Activated CD8-positive, alpha-beta T cell treated with anti-CD3 and anti-CD28 coated beads, Interleukin-2, amount 10 ng/mL, durations not matched to agents 7 days and 5 days (primary cell): Measurements from ENCODE around the gene STYXL2. TPM values are rescaled to one million over a fixed set of nuclear protein-coding genes. Genes with fewer than 3 reads are reported as not detected.

Experiments
- ATAC-seq: fragments of 150-1000 bp; cut with Tn5 transposase; one replicate; pipeline ENCODE4 v1.10.0; 2021; ENCODE audit warnings: moderate library complexity
- CTCF ChIA-PET: fragments of 350-600 bp; sonication (Branson Sonifier 250); formaldehyde crosslinking; loops from one replicate; lab custom pipeline; 2021; ENCODE audit warnings: antibody characterized with exemption; lab: Charles Lee
- POLR2A ChIA-PET: fragments of 350-600 bp; sonication (Branson Sonifier 250); formaldehyde crosslinking; loops from one replicate; lab custom pipeline; 2021; ENCODE audit warnings: antibody characterized with exemption; lab: Charles Lee
- DNase-seq: peaks from one replicate; pipeline ENCODE4 v3.0.0-alpha.2; 2020
- H3K27ac Mint-ChIP-seq: one replicate; pipeline ENCODE4 v1.8.0; 2021; ENCODE audit warnings: mild to moderate bottlenecking, mixed read lengths
- H3K27me3 Mint-ChIP-seq: one replicate; pipeline ENCODE4 v1.8.0; 2021; ENCODE audit warnings: low read depth, mixed read lengths
- H3K36me3 Mint-ChIP-seq: one replicate; pipeline ENCODE4 v1.8.0; 2021; ENCODE audit warnings: low read depth, mixed read lengths
- H3K4me1 Mint-ChIP-seq: one replicate; pipeline ENCODE4 v1.8.0; 2021; ENCODE audit warnings: low read depth, mixed read lengths
- H3K4me3 Mint-ChIP-seq: one replicate; pipeline ENCODE4 v1.8.0; 2021; ENCODE audit warnings: mild to moderate bottlenecking, mixed read lengths
- H3K9me3 Mint-ChIP-seq: one replicate; pipeline ENCODE4 v1.8.0; 2022; ENCODE audit warnings: mixed read lengths; ENCODE audit not compliant: insufficient read depth
- total RNA-seq, 2 experiments: library from RNA; stranded (reverse); gene quantifications; one replicate each; pipeline ENCODE4 v1.2.3, GENCODE V29; 2021

STYXL2 gene
- total RNA-seq, 2 experiments from 2014 or later: not detected

DNA sequence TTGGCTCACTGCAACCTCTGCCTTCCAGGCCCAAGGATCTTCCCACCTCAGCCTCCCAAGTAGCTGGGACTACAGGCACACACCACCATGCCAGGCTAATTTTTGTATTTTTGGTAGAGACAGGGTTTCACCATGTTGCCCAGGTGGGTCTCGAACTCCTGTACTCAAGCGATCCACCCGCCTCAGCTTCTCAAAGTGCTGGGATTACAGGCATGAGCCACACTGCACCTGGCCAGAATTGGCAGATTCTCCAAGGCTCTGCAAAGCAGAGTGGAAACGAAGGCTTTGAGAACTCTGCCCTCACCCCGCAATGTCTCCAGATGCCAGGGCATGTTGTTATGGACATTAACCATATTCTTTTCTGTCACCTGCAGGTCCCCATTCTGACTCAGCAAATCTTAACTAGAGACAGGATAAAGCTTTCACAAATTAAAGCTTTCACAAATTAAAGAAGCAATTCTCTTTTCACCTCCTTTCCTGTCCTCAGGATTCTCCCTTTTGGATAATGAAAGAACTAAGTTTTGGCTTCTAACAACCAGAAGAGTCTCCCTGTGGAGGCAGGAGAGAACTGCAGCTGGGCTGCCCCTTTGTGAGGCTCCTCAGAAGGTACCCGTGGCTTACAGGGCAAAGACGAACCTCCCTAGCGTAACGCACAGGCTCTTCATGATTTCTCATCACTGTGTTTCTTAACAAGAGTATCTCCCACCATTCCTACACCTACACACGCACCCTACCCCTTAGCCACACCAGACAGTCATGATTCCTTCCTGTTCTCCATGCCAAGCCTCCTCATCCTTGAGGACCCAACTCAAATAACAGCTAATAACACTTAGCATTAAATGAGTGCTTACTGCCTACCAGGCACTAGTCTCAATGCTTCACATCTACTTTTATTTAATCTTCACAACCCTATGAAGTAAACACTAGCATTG is 33.5 kb upstream of the STYXL2 start:
- POLR2A ChIA-PET: interaction anchor here (1.0 kb wide), 1 partner anchor 16 kb away, joined by 3 read pairs; no protein-coding TSS in a partner anchor

DNA sequence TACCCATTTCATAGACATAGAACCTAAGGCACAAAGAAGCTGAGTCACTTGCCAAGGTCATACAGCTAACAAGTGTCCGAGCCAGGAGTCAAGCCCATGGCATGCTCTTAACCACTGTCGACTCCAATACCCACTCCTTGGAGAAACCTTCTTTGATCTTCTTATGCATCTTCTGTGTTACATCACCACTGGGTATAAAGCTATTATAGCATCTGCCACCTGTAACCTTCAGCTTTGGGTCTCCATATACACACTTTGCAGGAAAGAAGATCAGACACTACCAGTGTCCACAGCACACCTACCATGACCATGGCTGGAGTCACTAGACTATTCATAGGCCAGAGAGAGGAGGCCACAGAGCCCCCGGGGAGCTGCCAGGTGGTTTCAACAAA is 32.8 kb upstream of the STYXL2 start:
- Mint-ChIP-seq H3K4me1 (peaks cover 12% of the 10 kb centered on the region), H3K27me3 (peaks cover 6% of the 10 kb centered on the region), H3K27ac (no peak overlapping the region), H3K36me3 (no peaks in the 10 kb centered on the region), H3K9me3 (no peaks in the 10 kb centered on the region), H3K4me3 (no peak overlapping the region)
- CTCF ChIA-PET: interaction anchor here (0.7 to 15.1 kb wide), 15 partner anchors 14 to 534 kb away, joined by 3 to 838 read pairs (median 8); partner anchors contain the start of gene POU2F1
- no peak for DNase-seq
- POLR2A ChIA-PET: interaction anchor here (0.5 to 1.0 kb wide), 2 partner anchors 17 to 169 kb away, joined by 3 read pairs; no protein-coding TSS in a partner anchor
- ATAC-seq: no peak

More for the DNA sequence above, 33.5 kb upstream of the STYXL2 start:
- CTCF ChIA-PET: interaction anchor here (0.6 to 15.1 kb wide), 48 partner anchors 9 to 533 kb away, joined by 3 to 838 read pairs (median 6); partner anchors contain the start of genes CREG1 and POU2F1
- ATAC-seq: no peak
- no peak overlapping the region for H3K27ac Mint-ChIP-seq
- H3K9me3 Mint-ChIP-seq: no peaks in the 10 kb centered on the region
- no peaks in the 10 kb centered on the region for H3K36me3 Mint-ChIP-seq
- H3K4me1 Mint-ChIP-seq: peaks cover 12% of the 10 kb centered on the region
- peaks cover 6% of the 10 kb centered on the region for H3K27me3 Mint-ChIP-seq
- DNase-seq: no peak
- no peak overlapping the region for H3K4me3 Mint-ChIP-seq

- POLR2A ChIA-PET: interaction anchor here (1.3 kb wide), 1 partner anchor 156 kb away, joined by 7 read pairs; the partner anchor contains the start of gene POU2F1
- Mint-ChIP-seq H3K27ac (no peak overlapping the region), H3K9me3 (no peaks in the 10 kb centered on the region), H3K4me1 (no peaks in the 10 kb centered on the region), H3K4me3 (no peak overlapping the region), H3K36me3 (no peaks in the 10 kb centered on the region), H3K27me3 (peaks cover 6% of the 10 kb centered on the region)
- ATAC-seq: no peak
- DNase-seq: no peak
- CTCF ChIA-PET: interaction anchor here (1.4 to 15.1 kb wide), 5 partner anchors 56 to 491 kb away, joined by 3 to 838 read pairs (median 6); partner anchors contain the start of gene POU2F1
These were observed 29.3 kb upstream of the STYXL2 start for GRCh38 chr1:167064621-167065020.

DNA sequence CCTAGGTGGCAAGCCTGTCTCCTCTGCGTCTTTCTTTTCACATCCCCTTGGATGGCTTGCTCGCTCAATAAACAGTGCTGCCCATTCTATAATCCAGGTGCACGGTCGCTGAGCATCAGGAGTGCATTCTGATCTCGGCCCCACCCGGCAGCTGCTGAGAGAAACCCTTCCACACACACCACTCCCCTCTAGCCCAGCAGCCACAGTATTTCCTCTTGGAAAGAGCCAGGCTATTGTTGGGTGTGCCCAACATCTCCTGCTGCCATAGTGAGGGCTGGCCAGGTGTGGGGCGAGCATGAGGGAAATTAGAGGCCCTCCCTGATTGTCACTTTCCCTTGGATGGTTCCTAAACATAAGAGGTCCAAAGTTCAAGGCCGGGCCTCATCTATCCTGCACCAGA is 28.4 kb upstream of the STYXL2 start:
- no peaks in the 10 kb centered on the region for H3K36me3 Mint-ChIP-seq
- no peaks in the 10 kb centered on the region for H3K4me1 Mint-ChIP-seq
- H3K9me3 Mint-ChIP-seq: no peaks in the 10 kb centered on the region
- ATAC-seq (no peak), DNase-seq (no peak)
- peaks cover 6% of the 10 kb centered on the region for H3K27me3 Mint-ChIP-seq
- POLR2A ChIA-PET: interaction anchor here (1.3 kb wide), 1 partner anchor 155 kb away, joined by 7 read pairs; the partner anchor contains the start of gene POU2F1
- CTCF ChIA-PET: interaction anchor here (0.9 to 15.1 kb wide), 7 partner anchors 14 to 476 kb away, joined by 4 to 838 read pairs (median 15); partner anchors contain the start of gene POU2F1
- no peak overlapping the region for H3K27ac Mint-ChIP-seq
- H3K4me3 Mint-ChIP-seq: no peak overlapping the region

GRCh38 chr1:167066333-167067122 is 27.3 kb upstream of the STYXL2 start:
- peaks cover 8% of the 10 kb centered on the region for H3K27me3 Mint-ChIP-seq
- H3K36me3 Mint-ChIP-seq: no peaks in the 10 kb centered on the region
- H3K27ac Mint-ChIP-seq: no peak overlapping the region
- no peaks in the 10 kb centered on the region for H3K4me1 Mint-ChIP-seq
- ATAC-seq (peak; percentile 96), DNase-seq (peak; percentile 83)
- CTCF ChIA-PET: interaction anchor here (0.6 to 15.1 kb wide), 24 partner anchors 8 to 487 kb away, joined by 3 to 838 read pairs (median 5); partner anchors contain the start of genes CREG1, GPA33 and POU2F1
- H3K9me3 Mint-ChIP-seq: no peaks in the 10 kb centered on the region
- POLR2A ChIA-PET: interaction anchor here (1.0 kb wide), 1 partner anchor 20 kb away, joined by 3 read pairs; no protein-coding TSS in a partner anchor
- no peak overlapping the region for H3K4me3 Mint-ChIP-seq

GRCh38 chr1:167067904-167068303 is 26.0 kb upstream of the STYXL2 start:
- ChIA-PET CTCF (interaction anchor here (1.1 kb wide), 1 partner anchor 151 kb away, joined by 3 read pairs; no protein-coding TSS in a partner anchor), POLR2A (no interaction called here)
- no peaks in the 10 kb centered on the region for H3K4me1 Mint-ChIP-seq
- ATAC-seq: no peak
- H3K9me3 Mint-ChIP-seq: no peaks in the 10 kb centered on the region
- DNase-seq: no peak
- no peaks in the 10 kb centered on the region for H3K36me3 Mint-ChIP-seq
- no peak overlapping the region for H3K4me3 Mint-ChIP-seq
- peaks cover 8% of the 10 kb centered on the region for H3K27me3 Mint-ChIP-seq
- no peak overlapping the region for H3K27ac Mint-ChIP-seq

- Mint-ChIP-seq H3K9me3 (no peaks in the 10 kb centered on the region), H3K4me3 (no peak overlapping the region), H3K27ac (no peak overlapping the region), H3K4me1 (no peaks in the 10 kb centered on the region), H3K36me3 (no peaks in the 10 kb centered on the region), H3K27me3 (peaks cover 8% of the 10 kb centered on the region)
- ChIA-PET POLR2A (no interaction called here), CTCF (interaction anchor here (0.7 to 1.3 kb wide), 6 partner anchors 9 to 150 kb away, joined by 3 to 11 read pairs (median 3); no protein-coding TSS in a partner anchor)
- DNase-seq: no peak
- no peak for ATAC-seq
These were observed 25.1 kb upstream of the STYXL2 start for GRCh38 chr1:167068761-167069160.

DNA sequence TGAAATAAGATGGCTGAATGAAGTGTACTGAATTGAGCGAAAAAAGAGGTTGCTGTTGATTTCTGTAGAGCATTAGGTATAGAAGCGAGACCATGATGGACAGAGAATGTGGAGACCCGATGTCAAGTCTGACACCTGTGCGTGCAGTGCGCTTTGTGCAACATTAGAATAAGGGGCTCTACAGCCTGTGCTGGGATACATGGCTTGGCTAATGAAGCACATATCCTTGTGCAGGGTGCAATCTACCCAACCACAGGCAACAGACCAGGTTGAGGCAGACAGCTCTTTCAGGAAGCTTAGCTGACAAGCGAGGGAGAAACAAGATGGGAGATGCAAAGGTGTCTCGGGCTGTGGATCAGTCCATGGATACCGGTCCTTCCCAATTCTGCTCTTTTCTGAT is 22.6 kb upstream of the STYXL2 start:
- no peak for DNase-seq
- ATAC-seq: no peak
- Mint-ChIP-seq H3K27me3 (peaks cover 13% of the 10 kb centered on the region), H3K4me3 (no peak overlapping the region), H3K9me3 (no peaks in the 10 kb centered on the region), H3K4me1 (peaks cover 15% of the 10 kb centered on the region), H3K27ac (no peak overlapping the region), H3K36me3 (no peaks in the 10 kb centered on the region)
- CTCF ChIA-PET: interaction anchor here (1.1 to 1.2 kb wide), 2 partner anchors 51 to 149 kb away, joined by 3 to 4 read pairs; partner anchors contain the start of gene POU2F1
- POLR2A ChIA-PET: no interaction called here

DNA sequence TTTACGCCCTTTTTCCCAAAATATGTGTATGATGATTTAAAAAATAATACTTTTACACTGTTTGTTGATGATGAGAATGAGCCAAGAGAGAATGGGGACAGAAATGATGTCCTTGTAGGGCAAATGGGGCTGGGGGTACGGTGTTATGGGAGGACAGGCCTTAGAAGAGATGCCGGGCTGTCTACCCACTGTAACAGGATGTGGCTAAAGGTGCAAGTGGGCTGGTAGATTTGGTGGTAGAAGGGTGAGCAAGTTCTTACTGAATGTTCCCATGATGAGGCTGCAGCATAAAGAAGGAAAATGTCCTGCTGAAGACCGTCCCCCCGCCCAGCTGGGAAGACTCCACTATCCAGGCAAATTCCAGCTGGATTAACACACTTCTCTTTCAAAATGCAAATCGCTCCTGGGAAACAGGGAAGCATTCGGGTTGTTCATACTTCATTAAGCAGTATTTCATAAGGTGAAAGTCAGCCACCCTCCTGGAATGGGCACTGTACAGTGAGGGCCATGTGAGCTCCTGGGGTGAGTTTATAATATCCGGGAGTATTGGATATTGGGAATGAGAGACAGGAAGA is 17.7 kb upstream of the STYXL2 start:
- ChIA-PET POLR2A (no interaction called here), CTCF (interaction anchor here (0.7 to 1.6 kb wide), 5 partner anchors 17 to 464 kb away, joined by 3 to 6 read pairs (median 3); no protein-coding TSS in a partner anchor)
- Mint-ChIP-seq H3K4me1 (peaks cover 22% of the 10 kb centered on the region), H3K27me3 (peaks cover 20% of the 10 kb centered on the region), H3K9me3 (no peaks in the 10 kb centered on the region), H3K36me3 (no peaks in the 10 kb centered on the region), H3K4me3 (peak overlapping the region; percentile 24), H3K27ac (peak overlapping the region; percentile 12)
- peak; percentile 49 for DNase-seq
- peak; percentile 55 for ATAC-seq

GRCh38 chr1:167077128-167077867 is 16.6 kb upstream of the STYXL2 start:
- no peaks in the 10 kb centered on the region for H3K9me3 Mint-ChIP-seq
- no peak overlapping the region for H3K4me3 Mint-ChIP-seq
- H3K4me1 Mint-ChIP-seq: peaks cover 22% of the 10 kb centered on the region
- ChIA-PET CTCF (interaction anchor here (1.5 to 2.9 kb wide), 3 partner anchors 18 to 167 kb away, joined by 5 to 8 read pairs (median 6); no protein-coding TSS in a partner anchor), POLR2A (no interaction called here)
- H3K27me3 Mint-ChIP-seq: peaks cover 21% of the 10 kb centered on the region
- DNase-seq (no peak), ATAC-seq (no peak)
- H3K36me3 Mint-ChIP-seq: no peaks in the 10 kb centered on the region
- no peak overlapping the region for H3K27ac Mint-ChIP-seq
